K562 (cell line): ENCODE results near the gene S100A8. TPM values are rescaled to one million over a fixed set of nuclear protein-coding genes. Genes with fewer than 3 reads are reported as not detected.
"Not testable (repeated sequence)": the region's sequence is repeated elsewhere in the genome, so short reads cannot be mapped to it uniquely, and the experiment has no call there.

ENCODE experiments used
- ATAC-seq: fragments of 200-7000 bp; cut with Tn5 transposase; 3 replicates; pipeline ENCODE4 v1.9.1; 2020; ENCODE audit warnings: moderate library complexity
- BruUV-seq: library from RNA; stranded (reverse); fragments of 400-500 nt; replicated peaks from 2 replicates; lab custom pipeline; 2021; lab: Mats Ljungman, UMichigan
- CTCF ChIA-PET: fragments of 300-600 bp; formaldehyde crosslinking; extraction: SDS; loops from one replicate; lab custom pipeline; 2021; ENCODE audit warnings: low intra/inter-chr PET ratio; lab: Yijun Ruan, JAX
- POLR2A ChIA-PET: fragments of 300-600, 350-650 bp; sonication (Branson Sonifier 250); formaldehyde crosslinking; extraction: SDS; loops from one replicate; lab custom pipeline; 2021; ENCODE audit warnings: antibody characterized with exemption, inconsistent platforms; lab: Yijun Ruan, JAX
- DNase-seq, 4 experiments: peaks; one replicate each; pipeline versions ENCODE4 v3.0.0 to v3.0.0-alpha.2; 2011 to 2018; ENCODE audit warnings: low spot score in 3 of 4, mixed read lengths in 3 of 4; ENCODE audit errors: extremely low read depth in 1 of 4
- FAIRE-seq: peaks from 2 replicates; lab custom pipeline; 2011; peaks lifted over from hg19 to GRCh38; lab: Jason Lieb, UNC
- H2AFZ ChIP-seq: 2 replicates; pipeline ENCODE4 v1.6.0; 2011; ENCODE audit warnings: low read depth, low read length, control low read depth, inconsistent platforms
- H3K27ac ChIP-seq: fragments of 200-600 bp; 3 replicates; pipeline ENCODE4 v1.8.0; 2011; ENCODE audit warnings: low read depth, mild to moderate bottlenecking, control low read depth, inconsistent platforms, low read length, moderate library complexity, mixed read lengths; ENCODE audit errors: extremely low read depth
- H3K27me3 ChIP-seq, 2 experiments: fragments of 300-600 bp in 1 of 2; 2 replicates in 1 of 2; 3 replicates in 1 of 2; pipeline versions ENCODE4 v1.6.0 to v1.8.0; 2011; ENCODE audit warnings: inconsistent platforms in 2 of 2, low read length in 2 of 2, mild to moderate bottlenecking in 1 of 2, mixed read lengths in 1 of 2, moderate library complexity in 1 of 2; ENCODE audit not compliant: control insufficient read depth in 2 of 2, insufficient read depth in 2 of 2
- H3K36me3 ChIP-seq: fragments of 300-600 bp; 3 replicates; pipeline ENCODE4 v1.8.0; 2011; ENCODE audit warnings: mild to moderate bottlenecking, low read length, inconsistent platforms; ENCODE audit not compliant: control insufficient read depth, insufficient read depth
- H3K4me1 ChIP-seq, 2 experiments: fragments of 200-600 bp in 1 of 2; replicated peaks in 1 of 2; 2 replicates in 1 of 2; 3 replicates in 1 of 2; pipeline versions ENCODE4 v1.5.1 to v1.8.0; 2011; ENCODE audit warnings: inconsistent platforms in 2 of 2, low read length in 2 of 2, mild to moderate bottlenecking in 1 of 2, mixed read lengths in 1 of 2, moderate library complexity in 1 of 2; ENCODE audit not compliant: control insufficient read depth in 2 of 2, insufficient read depth in 2 of 2
- H3K4me2 ChIP-seq: 2 replicates; pipeline ENCODE4 v1.6.1; 2011; ENCODE audit warnings: low read length, control low read depth, inconsistent platforms, mixed read lengths; ENCODE audit not compliant: insufficient read depth
- H3K4me3 ChIP-seq: fragments of 200-600 bp; sonication (generic), shearing (Covaris generic); 2 replicates; pipeline ENCODE4 v1.5.1; 2016; ENCODE audit warnings: control low read depth, inconsistent platforms
- H3K79me2 ChIP-seq: fragments of 200-600 bp; 3 replicates; pipeline ENCODE4 v1.8.0; 2011; ENCODE audit warnings: low read length, inconsistent platforms; ENCODE audit not compliant: control insufficient read depth, insufficient read depth
- H3K9ac ChIP-seq, 2 experiments: 2 replicates each; pipeline versions ENCODE4 v1.6.0 to v1.6.1; 2011; ENCODE audit warnings: low read depth in 2 of 2, low read length in 2 of 2, control low read depth in 1 of 2, inconsistent platforms in 1 of 2, mild to moderate bottlenecking in 1 of 2, mixed read lengths in 1 of 2; ENCODE audit not compliant: insufficient read depth in 1 of 2
- H3K9me1 ChIP-seq: one replicate; pipeline ENCODE4 v1.6.0; 2011; ENCODE audit warnings: inconsistent platforms, mild to moderate bottlenecking, low read length, moderate library complexity; ENCODE audit not compliant: control insufficient read depth, insufficient read depth
- H3K9me3 ChIP-seq: replicated peaks from 2 replicates; pipeline ENCODE4 v1.5.1; 2011; ENCODE audit warnings: low read depth, low read length, inconsistent platforms; ENCODE audit not compliant: control insufficient read depth, insufficient read depth
- H4K20me1 ChIP-seq: replicated peaks from 2 replicates; pipeline ENCODE4 v1.6.1; 2011; ENCODE audit warnings: low read length, inconsistent platforms, mixed read lengths; ENCODE audit not compliant: control insufficient read depth, insufficient read depth
- ATF1 ChIP-seq, 2 experiments: fragments of 450-650 bp in 1 of 2; IDR thresholded peaks; 2 replicates each; pipeline ENCODE4 v1.6.1; 2016; ENCODE audit warnings: missing compliant biosample characterization in 1 of 2, missing genetic modification characterization in 1 of 2
- CXXC5 ChIP-seq: fragments of 250-450 bp; sonication (Bioruptor Pico); IDR thresholded peaks from 2 replicates; pipeline ENCODE4 v1.8.0; 2022; ENCODE audit warnings: inconsistent platforms, mild to moderate bottlenecking, moderate library complexity
- JUND ChIP-seq, 2 experiments: IDR thresholded peaks; 2 replicates in 1 of 2; 3 replicates in 1 of 2; pipeline ENCODE4 v1.6.1; 2011; ENCODE audit warnings: borderline replicate concordance in 2 of 2, low read depth in 2 of 2, low read length in 2 of 2, improper control_type of control experiment in 1 of 2, missing biosample characterization in 1 of 2, missing genetic modification characterization in 1 of 2, missing genetic modification reagents in 1 of 2
- RNF2 ChIP-seq: sonication (generic); IDR thresholded peaks from 2 replicates; pipeline ENCODE4 v1.6.1; 2016
- WGBS: fragments of 100-300 bp; shearing (Covaris generic); methylation state at CpG from one replicate; pipeline ENCODE4 v1.1.6; 2016; ENCODE audit warnings: low coverage, mixed read lengths; ENCODE audit not compliant: insufficient coverage; ENCODE audit errors: missing lambda C conversion rate; 5-methylcytosine and 5-hydroxymethylcytosine counted together
- in situ Hi-C: fragments of 300-500 bp; cut with MboI; formaldehyde crosslinking; loops from 4 replicates; pipeline ENCODE4 v1.15.0; 2018; ENCODE audit warnings: inconsistent platforms, mixed read lengths
- intact Hi-C: fragments of 100-400 bp; cut with micrococcal nuclease; formaldehyde crosslinking; loops from 2 replicates; pipeline ENCODE4 v1.14.2; 2022
- polyA plus RNA-seq, 8 experiments: library from polyadenylated mRNA; depleted of rRNA in 4 of 8; stranded (reverse) in 5 of 8; unstranded in 3 of 8; fragments of >200 nt; fragmentation: Nextera tagmentation in 2 of 8; fragmentation: Illumina TruSeq in 1 of 8; extraction: Ambion mirVana in 2 of 8; extraction: Trizol in 1 of 8; gene quantifications; 2 replicates each; pipeline versions ENCODE4 v1.2.1 to v1.2.3, GENCODE V29; 2011 to 2014; ENCODE audit warnings: inconsistent platforms in 1 of 8, missing spikeins in 1 of 8
- total RNA-seq, 7 experiments: library from RNA; depleted of rRNA in 6 of 7; stranded (reverse); fragments of >200 nt in 6 of 7; fragmentation: Illumina TruSeq in 2 of 7; extraction: Trizol in 2 of 7; gene quantifications; 2 replicates each; pipeline versions ENCODE4 v1.2.1 to v1.2.3, GENCODE V29; 2011 to 2021; ENCODE audit warnings: low replicate concordance in 1 of 7
- TF ChIP-seq, protein P1 (sequence below): sonication (generic); formaldehyde crosslinking; IDR thresholded peaks from 2 replicates; pipeline ENCODE4 v1.9.0; 2022; ENCODE audit warnings: mild to moderate bottlenecking, missing genetic modification reagents

S100A8 gene
- total and polyA plus RNA-seq, 9 of the 15 experiments (the other 6 are each of a cell fraction or from before 2014, with no cell fraction given) = 0.15 to 0.60 TPM; not detected in 7

DNA sequence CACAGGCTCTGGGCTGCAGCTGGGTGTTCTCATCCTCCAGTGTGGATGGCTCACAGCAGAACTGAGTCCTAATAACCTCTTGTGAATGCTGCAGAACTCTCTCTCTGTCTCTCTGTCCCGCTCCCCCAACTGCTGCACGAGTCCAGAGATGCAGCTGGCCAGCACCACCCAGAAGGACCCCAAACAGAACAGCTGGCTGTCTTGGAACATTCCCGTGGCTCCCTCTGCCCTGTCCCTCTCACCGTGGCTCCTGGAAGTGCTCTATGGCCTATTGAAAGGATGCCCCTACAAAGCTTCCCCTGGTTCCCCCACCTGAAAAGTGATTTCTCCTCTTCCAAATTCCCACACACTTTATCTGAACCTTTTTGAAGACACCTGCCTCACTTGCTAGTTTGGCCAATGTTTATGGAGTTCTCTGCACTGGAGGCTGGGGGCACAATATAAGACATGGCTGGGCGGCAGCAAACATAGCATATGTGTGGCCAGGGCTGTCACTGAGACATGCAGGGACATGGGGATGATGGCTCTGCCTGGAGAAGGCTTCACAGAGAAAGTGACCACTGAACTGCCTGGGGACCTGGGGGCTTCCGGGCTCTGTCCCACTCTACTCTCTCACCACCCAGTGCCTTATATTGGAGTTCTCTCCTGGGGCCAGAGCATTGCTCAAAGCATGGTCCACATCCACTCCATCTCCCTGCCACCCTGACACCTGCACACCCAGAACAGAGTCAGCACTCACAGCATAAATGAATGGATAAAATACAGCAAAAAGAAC lies 15.1 kb upstream of the S100A8 start:
- POLR2A ChIA-PET = interaction anchor here (0.8 to 1.0 kb wide), 3 partner anchors 10 to 752 kb away, joined by 3 read pairs; no protein-coding TSS in a partner anchor

DNA sequence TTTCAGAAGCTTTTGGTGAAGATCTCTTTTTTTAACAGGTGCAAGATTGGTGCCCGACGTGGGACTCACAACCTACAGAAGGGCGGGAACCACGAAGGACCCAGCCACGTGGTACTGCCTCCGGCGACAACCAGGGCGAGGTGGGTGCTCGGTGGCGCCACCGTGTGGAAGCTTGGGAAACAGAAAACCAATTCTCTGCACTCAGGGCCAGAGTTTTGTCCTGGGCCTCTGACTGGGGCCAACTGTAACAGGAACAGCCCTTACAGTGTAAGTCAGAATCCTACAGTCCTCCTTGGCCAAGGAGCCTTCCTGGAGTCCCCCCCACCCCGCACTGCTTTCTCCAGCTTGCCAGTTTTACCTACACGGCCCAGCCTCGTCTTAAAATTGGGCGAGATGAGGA lies 13.9 kb upstream of the S100A8 start:
- peak; percentile 49 for FAIRE-seq
- Histone ChIP-seq H3K9ac (no peak overlapping the region), H3K4me3 (no peak overlapping the region), H3K79me2 (no peaks in the 10 kb centered on the region), H3K9me3 (no peaks in the 10 kb centered on the region), H2AFZ (no peak overlapping the region), H3K27ac (no peak overlapping the region), H3K4me2 (no peak overlapping the region), H3K36me3 (no peaks in the 10 kb centered on the region), H3K27me3 (peaks cover 8 to 27% of the 10 kb centered on the region in 2 experiments; a peak in 3 of 5 replicates), H4K20me1 (0 out of 2 replicates have a peak, but pooled peaks cover 2% of the 10 kb centered on the region), H3K9me1 (no peaks in the 10 kb centered on the region), H3K4me1 (no peaks in the 10 kb centered on the region; a peak in 1 of 5 replicates)
- ATAC-seq = peak; percentile 84
- no TSS peak for BruUV-seq
- POLR2A ChIA-PET = no interaction called here
- intact Hi-C loops = no loop called here
- CTCF ChIA-PET = interaction anchor here (0.6 to 0.7 kb wide), 2 partner anchors 274 to 927 kb away, joined by 4 read pairs; no protein-coding TSS in a partner anchor
- WGBS = 11% methylated on average over 15 of the region's 15 CpGs
- peak; percentile 71 to 78 (median 75) for DNase-seq
- in situ Hi-C loops = no loop called here
- TF ChIP-seq RNF2 (peak; percentile 91), JUND (IDR thresholded peaks at IDR 0.05; ENCODE audit: borderline replicate concordance, low read depth, low read length) (0 out of 2 replicates have a peak, but pooled peaks have one; percentile 21), JUND (tag; IDR thresholded peaks at IDR 0.05; ENCODE audit: borderline replicate concordance, low read depth, low read length) (no peak), ATF1 (CRISPR knock-in tag; IDR thresholded peaks at IDR 0.05) (no peak), ATF1 (tag; IDR thresholded peaks at IDR 0.05) (0 out of 2 replicates have a peak, but pooled peaks have one; percentile 29), CXXC5 (CRISPR knock-in tag) (peak; percentile 52)
- TF ChIP-seq, protein P1, sequence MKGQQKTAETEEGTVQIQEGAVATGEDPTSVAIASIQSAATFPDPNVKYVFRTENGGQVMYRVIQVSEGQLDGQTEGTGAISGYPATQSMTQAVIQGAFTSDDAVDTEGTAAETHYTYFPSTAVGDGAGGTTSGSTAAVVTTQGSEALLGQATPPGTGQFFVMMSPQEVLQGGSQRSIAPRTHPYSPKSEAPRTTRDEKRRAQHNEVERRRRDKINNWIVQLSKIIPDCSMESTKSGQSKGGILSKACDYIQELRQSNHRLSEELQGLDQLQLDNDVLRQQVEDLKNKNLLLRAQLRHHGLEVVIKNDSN (CRISPR knock-in tag) = peak; percentile 83

More for the DNA sequence above, 15.1 kb upstream of the S100A8 start:
- in situ Hi-C loops, H3K4me3 ChIP-seq, intact Hi-C loops, H4K20me1 ChIP-seq, FAIRE-seq, H3K9me3 ChIP-seq, H3K9ac ChIP-seq, ATAC-seq, H2AFZ ChIP-seq, H3K4me2 ChIP-seq, CTCF ChIA-PET, BruUV-seq, H3K36me3 ChIP-seq, H3K27ac ChIP-seq, H3K9me1 ChIP-seq, H3K4me1 ChIP-seq, DNase-seq, H3K79me2 ChIP-seq: not testable (repeated sequence)
- 3% methylated on average over 6 of the region's 6 CpGs for WGBS
- H3K27me3 ChIP-seq = peaks cover 8 to 25% of the 10 kb centered on the region in 2 experiments; a peak in 3 of 5 replicates
